ENCODE measurements around the gene SNX7.

The SNX7 gene

DNA sequence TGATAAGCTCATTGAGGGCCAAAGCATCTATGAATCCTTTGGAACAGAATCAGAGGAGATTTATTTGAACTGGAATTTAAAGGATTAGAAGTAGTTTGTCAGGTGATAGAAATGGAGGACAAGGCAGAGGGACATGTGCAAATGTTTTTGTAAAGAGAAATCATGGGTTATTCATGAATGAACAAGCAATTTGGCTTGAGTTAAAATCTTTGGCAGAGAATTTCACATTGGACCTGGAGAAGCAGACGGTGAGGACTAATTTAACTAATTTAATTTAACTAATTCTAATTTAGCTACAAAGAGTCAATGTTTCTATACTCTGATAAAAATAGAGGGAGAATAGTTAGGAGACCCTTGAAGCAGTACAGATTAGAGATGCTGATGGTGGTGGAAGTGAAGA lies 36.3 kb downstream of the SNX7 start:
- DNase-seq, result no peak

- no peak for DNase-seq
Measured at GRCh38 chr1:98698625-98699024, 37.1 kb downstream of the SNX7 start.

GRCh38 chr1:98700228-98700627 lies 38.7 kb downstream of the SNX7 start:
- DNase-seq, result no peak

- DNase-seq, result no peak
Measured at GRCh38 chr1:98702976-98703375, 41.5 kb downstream of the SNX7 start.

- no peak for DNase-seq
Measured at GRCh38 chr1:98704474-98704873, 43.0 kb downstream of the SNX7 start.

GRCh38 chr1:98704971-98705370 lies 43.5 kb downstream of the SNX7 start:
- no peak for DNase-seq

DNA sequence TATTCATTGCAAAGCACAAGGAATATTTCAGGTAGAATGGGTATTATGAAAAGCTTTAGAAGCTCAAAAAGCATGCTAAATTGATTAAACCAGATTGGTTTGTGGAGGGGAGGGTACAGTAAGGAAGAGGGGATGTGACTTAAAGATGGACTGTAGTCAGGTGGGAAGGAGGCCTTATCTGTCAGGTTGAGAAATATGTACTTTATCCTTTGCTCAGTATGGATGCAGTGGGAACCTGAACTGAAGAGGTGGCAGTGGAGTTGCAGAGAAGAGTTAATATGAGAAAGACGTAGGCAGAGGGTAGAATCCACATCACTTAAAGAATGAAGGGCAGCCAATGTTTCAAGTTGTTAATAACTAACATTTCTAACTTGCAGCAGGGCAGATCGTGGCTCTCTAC lies 44.1 kb downstream of the SNX7 start:
- no peak for DNase-seq

- no peak for DNase-seq
Measured at GRCh38 chr1:98706173-98706843, 44.8 kb downstream of the SNX7 start.

DNA sequence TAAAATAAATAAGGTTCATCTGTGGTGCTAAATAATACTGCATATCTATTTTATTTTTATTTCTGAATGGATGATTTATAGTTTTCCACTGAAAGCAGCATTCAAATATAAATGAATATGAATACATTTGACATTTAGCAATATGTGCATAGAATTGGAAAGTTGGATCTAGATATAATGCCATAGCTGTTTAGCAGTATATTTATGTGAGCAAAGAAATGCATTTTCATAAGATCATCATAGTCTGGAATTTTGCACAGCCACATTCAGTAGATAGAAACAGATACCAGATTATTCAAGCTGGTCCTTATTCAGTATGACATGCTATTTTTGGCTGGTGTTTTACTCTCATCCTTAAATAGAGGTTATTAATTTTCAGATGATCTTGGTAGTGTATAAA lies 46.0 kb downstream of the SNX7 start:
- DNase-seq, result no peak

DNA sequence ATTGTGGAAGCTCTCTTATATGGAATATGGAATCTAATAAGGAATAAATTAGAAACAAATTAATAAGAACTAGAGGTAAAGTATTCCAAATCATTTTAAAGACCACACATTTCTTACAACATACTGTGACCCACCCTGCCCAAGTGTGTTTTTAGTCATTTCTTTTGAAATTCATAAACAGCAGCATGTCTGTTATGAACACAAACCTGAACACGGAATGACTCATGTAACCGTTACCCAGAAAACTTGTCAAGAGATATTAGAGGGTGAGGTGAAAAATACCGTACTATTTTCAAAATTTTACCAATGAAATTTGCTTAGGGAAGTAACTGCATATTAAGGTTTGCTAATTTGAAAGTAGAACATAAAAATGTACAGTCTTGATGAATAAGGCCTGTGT lies 48.4 kb downstream of the SNX7 start:
- no peak for DNase-seq

GRCh38 chr1:98723574-98723973 lies 62.1 kb downstream of the SNX7 start:
- no peak for DNase-seq

DNA sequence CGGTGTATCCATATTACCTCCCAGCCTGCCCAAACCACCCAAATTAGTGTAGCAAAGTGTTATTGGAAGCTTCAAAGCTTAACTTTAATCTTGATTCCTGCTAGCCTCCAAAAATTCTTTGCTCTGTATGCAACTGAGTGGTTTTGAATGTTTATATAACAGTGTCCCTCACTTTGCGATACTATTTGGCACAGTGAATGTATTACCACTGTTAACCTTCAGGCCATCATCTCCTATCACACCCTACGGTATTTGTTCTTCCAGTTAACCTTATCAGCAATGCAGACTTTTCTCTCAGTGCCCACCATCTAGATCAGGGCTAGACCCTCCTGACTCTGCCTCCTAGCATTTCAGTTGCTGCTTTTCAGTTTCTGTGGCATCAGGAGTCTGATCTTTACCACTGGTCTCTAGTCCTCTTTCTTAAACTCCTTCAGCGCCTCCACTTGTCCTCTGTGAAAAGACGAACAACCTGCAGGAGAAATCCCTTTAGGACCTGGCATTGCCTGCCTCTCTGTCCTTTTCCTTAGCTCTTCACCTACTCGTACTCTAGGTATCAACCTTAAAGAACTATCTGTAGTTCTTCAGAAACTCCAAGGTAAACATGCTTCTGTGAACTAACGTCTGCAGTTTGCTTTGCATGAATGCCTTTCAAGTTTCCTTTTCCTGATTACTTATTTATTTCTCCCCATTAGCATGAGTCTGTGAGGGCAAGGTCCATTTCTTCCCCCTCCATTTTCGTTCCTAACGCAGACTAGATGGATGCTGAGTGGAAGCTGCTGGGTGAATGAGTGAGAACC lies 71.7 kb downstream of the SNX7 start:
- no peak for DNase-seq

DNA sequence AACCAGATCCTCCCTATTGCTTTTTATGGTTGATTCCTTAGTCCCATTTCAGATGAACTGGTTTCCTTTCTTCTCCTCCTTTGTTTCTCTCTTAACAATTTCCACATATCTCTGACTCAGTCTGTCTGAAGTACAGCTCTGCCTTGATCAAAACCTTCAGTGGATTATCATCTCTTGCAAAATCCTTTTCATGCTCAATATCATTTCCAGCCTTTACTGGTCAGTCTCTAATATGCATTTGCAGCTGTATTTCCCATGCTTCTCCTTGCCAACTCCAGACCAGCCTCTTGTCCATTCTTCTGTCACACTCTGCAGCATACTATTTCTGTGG lies 72.2 kb downstream of the SNX7 start:
- DNase-seq, result no peak

DNA sequence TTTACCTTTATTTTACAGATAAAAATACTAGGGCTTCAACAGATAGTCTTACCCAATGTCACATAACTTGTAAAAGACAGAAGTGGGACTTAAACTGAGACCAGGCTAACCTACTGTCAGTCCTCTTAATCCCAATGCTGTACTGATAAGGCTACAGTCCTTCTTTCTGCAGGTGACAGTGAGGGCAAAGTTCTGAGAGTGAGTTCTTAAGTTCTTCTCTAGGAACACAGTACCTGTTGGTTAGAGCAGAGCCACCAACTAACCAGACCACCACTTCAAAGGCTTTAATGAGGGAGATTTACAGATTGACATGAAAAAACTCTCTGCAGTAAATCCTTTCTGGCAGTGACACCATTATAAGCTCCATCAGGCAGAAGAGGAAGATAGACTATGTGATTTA lies 74.2 kb downstream of the SNX7 start:
- DNase-seq, result no peak

DNA sequence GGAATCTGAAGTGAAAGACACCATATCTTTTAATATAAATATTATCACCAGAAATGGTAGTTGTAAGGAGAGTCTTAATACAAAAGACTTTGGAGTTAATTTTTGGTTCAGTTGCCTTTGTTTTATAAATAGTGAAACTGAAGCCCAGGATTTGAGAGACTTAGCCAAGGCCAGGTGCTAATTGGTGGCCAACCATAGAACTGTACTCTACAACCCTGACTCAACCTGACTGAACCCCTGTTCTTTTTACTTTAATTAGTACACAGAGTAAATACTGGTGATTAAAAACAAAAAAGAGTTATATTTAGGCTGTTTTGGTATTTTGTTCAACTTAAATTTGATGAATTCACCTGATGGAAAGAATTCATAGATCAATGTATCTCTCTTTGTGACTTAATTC lies 76.3 kb downstream of the SNX7 start:
- no peak for DNase-seq

GRCh38 chr1:98739762-98740161 lies 78.2 kb downstream of the SNX7 start:
- no peak for DNase-seq

DNA sequence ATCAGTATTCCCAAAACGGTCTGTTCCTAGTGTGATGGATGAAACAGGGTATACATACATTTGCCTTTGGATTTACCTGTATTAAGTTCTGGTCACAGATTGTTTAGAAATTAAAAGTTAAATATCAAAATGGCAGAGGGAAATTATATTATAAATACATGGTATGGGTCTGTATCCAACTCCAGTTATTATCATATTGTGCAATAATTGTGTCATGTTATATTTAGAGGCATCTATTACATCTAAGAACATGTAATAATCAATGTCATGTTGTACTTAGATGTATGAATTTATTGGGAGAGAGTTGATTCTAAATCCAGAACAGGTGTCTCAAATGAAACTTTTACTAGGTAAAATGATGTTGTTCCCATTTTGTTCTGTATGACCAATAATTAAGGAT lies 79.6 kb downstream of the SNX7 start:
- DNase-seq, result no peak

DNA sequence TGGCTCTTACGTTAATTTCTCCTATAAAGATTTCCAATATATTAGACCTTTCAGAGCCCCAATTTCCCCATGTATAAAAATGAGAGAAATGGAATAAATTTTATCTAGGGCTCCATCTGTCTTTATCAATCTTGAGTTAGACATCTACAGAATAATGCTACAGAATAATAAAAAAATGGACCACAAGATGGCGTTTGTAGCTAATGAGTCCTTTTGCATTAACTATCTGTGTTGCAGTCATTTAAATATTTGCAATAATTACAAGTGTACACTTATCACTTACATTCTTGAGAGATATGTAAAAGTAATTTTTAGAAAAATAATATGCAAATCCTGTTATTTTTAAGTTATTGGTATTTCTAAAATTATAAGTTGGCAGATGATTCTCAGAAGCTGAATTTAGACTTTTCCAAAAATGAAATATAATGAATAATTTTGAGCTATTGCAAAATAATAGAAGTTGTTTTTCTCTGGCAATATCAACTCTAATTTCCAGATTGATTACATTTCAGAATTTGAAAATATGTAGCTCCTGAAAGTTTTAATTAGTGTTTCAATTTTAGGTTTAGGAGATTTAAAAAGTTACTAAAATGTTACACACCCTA lies 87.7 kb downstream of the SNX7 start:
- no peak for DNase-seq

- DNase-seq, result no peak
Measured at GRCh38 chr1:98754176-98754575, 92.7 kb downstream of the SNX7 start.

DNA sequence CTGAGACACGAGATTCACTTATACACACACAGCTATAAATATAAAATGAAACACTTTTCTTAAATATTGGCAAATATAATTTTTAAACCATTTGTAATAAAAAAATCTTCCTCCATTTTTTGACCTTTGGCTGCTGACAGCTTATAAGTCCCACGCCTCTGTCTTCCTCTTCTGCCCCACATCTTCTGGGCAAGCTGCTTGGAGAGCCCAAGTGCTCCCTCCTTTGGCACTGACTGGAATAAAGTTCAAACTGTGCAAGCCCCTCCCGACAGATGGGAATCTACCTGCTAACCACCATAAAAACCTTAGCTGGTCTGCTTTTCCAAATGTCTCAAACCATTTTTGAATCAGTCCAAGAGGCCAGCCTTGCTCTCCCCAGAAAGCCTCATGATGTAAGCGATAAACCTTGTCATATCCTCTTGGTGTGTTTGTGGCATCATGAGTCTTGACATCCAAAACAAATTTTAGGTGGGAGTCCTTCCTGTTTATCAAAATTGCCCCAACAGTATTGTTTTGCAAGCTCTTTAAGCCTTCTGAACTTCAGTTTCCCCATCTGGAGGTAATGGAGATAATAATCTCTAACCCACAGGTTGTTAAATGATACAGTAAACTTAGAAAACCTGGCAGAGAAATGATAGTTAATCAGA lies 99.8 kb downstream of the SNX7 start:
- DNase-seq, result no peak

DNA sequence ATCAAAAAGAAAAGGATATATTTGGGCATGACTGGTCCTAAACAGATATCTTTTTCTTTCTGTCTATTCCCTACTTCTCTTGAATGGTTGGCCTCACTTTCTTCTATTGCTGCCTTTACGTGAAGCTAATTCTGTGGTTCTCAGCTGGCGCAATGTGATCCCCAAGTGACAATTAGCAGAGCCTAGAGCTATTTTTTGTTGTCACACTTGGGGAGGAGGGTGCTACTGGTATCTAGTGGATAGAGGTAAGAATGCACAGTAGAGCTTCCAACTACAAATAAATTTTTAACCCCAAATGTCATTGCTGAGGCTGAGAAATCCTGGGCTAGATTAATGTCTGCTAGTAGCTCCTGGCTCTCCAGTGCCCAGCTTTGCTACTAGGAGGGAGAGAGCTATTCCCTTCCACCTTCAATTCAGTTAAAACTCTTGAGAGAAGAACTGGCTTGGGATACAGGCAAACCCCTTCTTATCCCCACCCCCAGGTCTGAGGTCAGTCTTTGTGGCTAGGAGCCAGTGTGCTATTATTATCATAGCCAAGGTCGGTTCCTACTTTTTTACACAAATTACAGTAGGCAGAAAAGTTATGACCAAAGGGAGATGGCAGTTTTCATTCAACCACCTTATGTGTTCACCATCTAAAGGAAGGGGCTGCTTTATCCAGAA lies 102.1 kb downstream of the SNX7 start:
- no peak for DNase-seq

GRCh38 chr1:98764485-98764884 lies 103.0 kb downstream of the SNX7 start:
- no peak for DNase-seq

DNA sequence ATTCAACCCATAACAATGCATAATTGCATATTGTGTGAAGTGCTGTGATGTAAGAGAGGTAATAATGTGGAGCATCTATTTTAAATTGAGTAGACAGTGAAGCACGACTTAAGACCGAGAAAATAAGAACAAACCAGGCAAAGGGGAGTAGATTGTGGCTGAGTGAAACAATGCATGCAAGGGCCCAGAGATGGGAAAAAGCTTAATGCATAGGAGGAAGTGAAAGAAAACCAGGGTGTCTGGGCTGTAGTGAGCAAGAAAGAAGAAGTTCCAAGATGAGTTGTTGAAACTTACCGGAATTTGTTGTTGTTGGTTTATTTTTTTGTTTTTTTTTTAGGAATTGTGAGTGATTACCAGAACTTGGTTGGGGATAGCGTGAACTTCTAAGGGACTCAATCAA lies 104.7 kb downstream of the SNX7 start:
- DNase-seq, result no peak
